Suppressor macrophage treated with lipopolysaccharide for 4 hours (primary cell): ENCODE data around the gene GABRG3.

Experiments
- DNase-seq: peaks from one replicate; pipeline ENCODE4 v3.0.0-alpha.2; 2020

Gene GABRG3

DNA sequence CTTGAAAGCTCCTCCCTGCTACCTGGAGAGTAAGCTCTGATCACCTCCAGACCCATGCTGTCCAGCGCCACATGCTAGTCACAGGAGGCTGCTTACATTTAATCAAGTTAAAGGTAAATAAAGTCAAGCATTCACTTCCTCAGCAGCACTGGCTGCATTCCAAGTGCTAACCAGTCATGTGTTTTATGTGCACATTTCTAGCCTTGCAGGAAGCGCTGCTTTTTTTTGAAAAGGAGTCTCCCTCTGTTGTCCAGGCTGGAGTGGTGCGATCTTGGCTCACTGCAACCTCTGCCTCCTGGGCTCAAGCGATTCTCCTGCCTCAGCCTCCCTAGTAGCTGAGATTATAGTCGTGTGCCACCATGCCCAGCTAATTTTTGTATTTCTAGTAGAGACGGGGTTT, 279.2 kb downstream of the GABRG3 start:
- no peak for DNase-seq

DNA sequence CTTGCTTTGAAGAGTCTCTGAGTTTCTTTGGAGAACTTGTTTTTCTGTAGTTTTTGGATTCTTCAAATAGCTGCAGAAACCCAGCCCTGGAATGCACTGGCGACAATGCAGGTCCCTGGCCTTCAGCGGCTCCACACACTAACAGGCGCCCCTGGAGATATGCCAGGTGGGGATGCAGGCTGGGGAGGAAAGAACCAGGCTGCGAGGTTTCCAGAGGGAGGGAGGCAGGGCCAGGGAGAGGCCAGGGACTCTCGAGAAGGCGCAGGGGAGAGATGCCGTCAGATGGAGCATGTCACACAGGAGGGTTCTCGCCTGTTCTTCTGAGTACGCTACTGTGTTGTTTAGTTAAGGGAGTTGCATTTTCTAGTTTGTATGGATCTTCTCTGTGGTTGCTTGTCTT, 283.1 kb downstream of the GABRG3 start:
- DNase-seq, result no peak

- DNase-seq, result no peak
These were observed 283.8 kb downstream of the GABRG3 start for GRCh38 chr15:27254801-27255200.

DNA sequence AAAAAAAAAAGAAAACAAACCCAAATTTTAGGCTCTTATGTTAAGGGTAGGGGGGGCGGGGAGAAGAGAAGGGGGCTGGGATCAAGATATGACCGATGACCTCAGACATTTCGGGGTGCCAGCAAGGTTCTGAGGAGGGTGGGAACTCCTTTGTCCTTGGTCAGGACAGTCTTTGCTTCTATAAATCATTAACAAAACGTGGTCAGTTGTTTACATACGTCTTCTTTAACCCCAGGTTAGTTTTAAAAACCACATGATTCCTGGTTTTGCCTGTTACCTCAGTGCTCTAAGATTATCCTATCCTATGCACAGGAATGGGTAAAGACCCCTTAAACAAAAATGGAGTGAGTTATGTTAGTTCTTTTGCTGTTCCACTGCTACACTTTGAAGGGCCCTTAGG, 285.5 kb downstream of the GABRG3 start:
- no peak for DNase-seq

GRCh38 chr15:27258287-27258686, 287.3 kb downstream of the GABRG3 start:
- no peak for DNase-seq

- DNase-seq, result no peak
These were observed 289.5 kb downstream of the GABRG3 start for GRCh38 chr15:27260523-27260922.

- DNase-seq, result no peak
These were observed 297.9 kb downstream of the GABRG3 start for GRCh38 chr15:27268923-27269322.

DNA sequence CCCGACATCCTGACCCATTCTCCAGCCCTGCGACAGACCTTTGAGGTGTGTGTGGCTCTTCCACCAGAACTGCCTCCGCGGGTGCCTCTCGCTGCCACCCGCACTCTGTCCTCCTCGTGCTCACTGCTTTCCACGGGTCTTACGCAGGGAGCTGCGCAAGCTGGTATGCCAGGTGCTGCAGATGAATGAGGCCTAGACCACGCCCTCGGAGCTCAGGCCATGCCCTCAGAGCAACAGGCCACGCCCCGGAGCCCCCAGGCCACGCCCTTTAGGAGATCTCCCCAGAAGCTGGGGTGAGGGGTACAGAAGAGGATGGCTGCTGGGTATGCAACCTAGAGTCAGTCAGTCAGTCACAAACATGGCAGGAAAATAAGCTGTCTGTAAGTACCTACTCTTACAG, 300.3 kb downstream of the GABRG3 start:
- no peak for DNase-seq

- DNase-seq, result no peak
These were observed 301.4 kb downstream of the GABRG3 start for GRCh38 chr15:27272427-27272826.

- DNase-seq, result no peak
These were observed 302.5 kb downstream of the GABRG3 start for GRCh38 chr15:27273506-27273905.

- no peak for DNase-seq
These were observed 307.8 kb downstream of the GABRG3 start for GRCh38 chr15:27278761-27279160.

DNA sequence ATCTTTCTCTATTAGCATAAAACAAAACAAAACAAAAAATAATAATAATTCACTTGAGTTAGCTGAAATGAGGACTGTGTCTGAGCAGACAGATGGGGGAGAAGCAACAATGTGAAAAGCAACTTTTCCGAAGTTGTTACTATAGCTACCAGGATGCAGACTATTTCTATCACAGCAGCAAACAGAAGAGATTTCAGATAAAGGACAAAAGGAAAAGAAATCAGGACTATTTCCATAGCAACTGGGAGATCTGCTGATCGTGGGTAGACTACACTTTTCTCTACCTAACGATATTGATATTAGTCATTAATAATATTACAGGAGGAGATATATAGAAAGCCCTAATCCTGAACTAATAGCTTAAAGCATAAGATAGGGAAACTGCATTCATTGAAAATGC, 321.7 kb downstream of the GABRG3 start:
- DNase-seq, result no peak

- no peak for DNase-seq
These were observed 322.6 kb downstream of the GABRG3 start for GRCh38 chr15:27293607-27294006.

DNA sequence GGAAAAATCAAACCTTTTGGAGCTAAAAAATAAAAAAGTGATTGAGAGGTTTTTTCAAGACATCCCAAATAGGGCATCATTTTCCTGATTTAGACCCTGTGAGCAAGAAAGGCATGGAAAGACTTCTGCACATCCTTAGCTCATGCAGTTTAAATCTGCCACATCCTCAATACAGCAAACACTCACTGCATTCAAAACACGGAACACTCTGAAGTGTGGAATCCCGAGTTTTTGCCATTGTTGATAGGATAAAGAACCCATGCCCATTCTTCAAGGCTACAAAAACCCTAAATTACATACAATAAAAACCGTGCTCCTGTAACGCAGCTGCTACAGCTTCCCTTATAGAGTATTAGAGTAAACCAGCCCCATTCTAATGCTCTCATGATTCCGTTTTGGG, 346.8 kb downstream of the GABRG3 start:
- DNase-seq, result no peak

DNA sequence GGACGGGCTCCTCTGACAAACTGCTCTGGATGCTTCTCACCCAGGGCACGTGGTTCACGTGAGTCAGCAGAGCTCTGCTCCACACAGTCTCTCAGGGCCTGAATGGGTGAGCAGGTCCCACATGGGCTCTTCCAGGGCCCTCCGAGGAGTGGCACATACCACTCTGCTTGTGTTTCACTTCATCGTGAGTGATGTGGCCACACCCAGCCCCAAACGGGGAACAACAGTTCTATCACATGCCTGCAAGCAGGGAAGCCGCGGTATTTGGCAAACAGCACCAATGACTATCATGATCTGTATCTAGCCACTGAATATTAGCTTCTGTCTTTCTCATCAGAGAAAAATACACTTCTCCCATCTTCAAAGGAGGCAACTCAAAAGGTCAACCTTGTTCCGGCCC, 352.8 kb downstream of the GABRG3 start:
- DNase-seq, result no peak

DNA sequence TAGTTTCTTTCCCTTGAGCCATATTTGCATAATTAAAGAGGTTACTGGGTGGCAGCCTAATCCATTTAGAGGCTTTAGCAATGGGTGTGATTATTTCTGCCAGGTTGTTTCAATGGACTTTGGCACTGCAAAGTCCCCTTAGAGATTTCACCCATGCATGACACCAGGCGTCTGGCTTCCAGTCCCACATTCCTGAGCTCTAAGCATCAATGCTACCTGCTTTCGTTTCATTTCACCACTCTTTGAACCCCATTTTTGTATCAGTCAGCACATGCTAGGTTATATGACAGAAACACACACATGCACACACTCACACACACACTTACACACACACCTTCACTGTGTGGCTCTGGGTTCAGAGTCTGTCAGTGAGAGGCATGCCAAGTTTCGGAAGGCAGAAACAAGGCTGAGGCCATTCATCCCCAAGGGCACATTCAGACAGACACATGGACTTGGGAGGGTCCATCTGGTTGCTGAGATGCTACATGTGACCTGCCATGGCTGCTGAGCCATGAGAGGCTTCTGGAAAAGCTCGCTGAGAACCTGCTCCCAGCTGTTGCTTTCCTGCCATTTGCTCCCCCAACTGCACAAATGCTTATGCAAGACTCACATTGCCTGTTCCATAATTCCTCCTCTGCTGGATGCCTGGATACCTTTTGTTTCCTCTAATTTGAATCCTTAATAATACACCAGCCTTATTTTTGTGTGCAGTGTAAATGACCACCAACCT, 354.1 kb downstream of the GABRG3 start:
- DNase-seq, result no peak

- DNase-seq, result no peak
These were observed 356.6 kb downstream of the GABRG3 start for GRCh38 chr15:27327467-27328025.

GRCh38 chr15:27328186-27328585, 357.2 kb downstream of the GABRG3 start:
- no peak for DNase-seq

DNA sequence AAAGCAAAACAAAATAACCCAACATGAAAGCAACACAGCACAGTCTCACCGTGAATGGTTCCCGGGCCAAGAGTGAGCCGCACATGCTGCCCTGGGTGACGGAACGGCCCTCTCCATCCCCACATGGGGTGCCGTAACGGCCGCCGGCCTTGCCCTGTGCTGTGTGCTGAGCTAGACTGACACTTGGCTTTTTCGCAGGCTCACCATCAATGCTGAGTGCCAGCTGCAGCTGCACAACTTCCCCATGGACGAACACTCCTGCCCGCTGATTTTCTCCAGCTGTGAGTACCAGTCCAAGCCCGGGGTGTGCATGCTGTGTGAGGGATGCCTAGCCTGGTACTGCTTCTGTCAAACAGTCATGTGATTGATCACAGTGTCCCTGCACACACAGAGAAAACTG, 357.6 kb downstream of the GABRG3 start:
- DNase-seq, result no peak

- no peak for DNase-seq
These were observed 359.3 kb downstream of the GABRG3 start for GRCh38 chr15:27330326-27330725.

DNA sequence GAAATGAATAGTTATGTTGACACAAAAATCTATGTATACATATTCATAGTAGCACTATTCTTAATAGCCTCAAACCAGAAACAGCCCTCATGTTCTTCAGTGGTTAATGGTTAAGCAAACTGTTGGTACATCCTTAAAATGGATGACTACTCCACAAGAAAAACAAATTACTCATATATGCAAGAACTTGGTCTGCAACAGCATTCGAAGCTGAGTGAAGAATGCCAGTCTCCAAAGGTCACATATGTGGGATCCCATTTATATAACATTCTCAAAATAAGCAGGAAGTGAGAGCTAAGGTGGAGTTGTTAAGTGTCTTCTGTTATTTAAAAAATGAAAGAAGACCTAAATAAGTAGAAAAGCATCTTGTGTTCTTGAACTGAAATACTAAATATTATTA, 365.7 kb downstream of the GABRG3 start:
- DNase-seq, result no peak

DNA sequence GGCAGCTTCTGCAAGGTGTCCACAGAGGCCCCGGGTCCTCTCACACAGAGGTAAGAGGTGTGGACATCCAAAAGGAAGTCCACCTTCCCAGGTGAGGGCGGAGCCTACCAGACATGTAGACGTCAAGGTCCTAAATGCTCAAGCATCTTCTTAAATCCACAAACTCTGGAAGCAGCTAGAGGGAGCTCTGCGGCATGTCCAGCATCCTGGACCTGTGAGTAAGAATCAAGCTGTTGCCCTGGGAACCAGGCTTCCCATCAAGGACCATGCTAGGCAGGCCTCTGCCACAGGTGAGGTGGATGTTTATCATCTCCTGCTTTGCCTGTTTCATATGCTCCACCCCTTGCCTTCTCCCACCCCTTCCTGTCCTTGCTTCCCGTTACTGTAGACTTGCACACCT, 368.2 kb downstream of the GABRG3 start:
- no peak for DNase-seq

GRCh38 chr15:27341780-27342343, 370.9 kb downstream of the GABRG3 start:
- no peak for DNase-seq

DNA sequence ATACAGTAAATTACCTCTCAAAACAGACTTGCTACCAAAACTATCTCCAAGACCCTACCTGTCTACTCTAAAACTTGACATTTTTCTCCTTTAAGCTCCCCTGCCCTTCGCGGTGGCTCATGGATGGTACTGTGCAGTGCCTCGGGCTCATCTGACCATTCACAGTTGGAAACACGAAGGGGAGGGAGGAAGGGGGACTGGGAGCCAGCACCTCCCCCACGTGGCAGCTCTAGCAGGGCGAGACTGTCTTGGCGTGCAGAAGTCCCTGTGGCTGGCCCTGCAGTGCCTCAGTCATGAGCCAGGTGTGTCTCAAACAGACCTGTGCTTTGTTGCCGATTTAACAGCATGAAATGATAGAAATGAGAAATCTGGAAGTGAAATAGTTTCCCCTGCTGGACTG, 372.0 kb downstream of the GABRG3 start:
- DNase-seq, result no peak

DNA sequence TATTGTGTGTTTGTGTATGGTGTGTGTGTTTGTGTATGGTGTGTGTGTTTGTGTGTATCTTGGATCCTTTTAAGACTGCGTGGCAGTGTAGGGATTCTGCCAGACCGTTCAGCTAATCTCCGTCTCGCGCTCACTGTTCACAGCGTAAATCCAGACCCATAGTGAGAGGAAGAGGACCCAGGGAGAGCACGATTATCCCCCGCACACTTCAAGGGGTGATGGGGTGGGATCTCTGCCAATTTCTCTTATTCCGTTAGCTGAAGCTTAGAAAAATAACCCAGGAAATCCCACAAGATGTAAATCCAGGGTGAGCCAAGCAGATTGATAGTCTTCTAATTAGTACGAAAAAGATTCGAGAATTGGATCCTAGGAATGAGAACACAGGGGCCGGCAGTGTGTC, 381.2 kb downstream of the GABRG3 start:
- DNase-seq, result no peak
